ENCODE results near the gene OSBPL2.

DNA sequence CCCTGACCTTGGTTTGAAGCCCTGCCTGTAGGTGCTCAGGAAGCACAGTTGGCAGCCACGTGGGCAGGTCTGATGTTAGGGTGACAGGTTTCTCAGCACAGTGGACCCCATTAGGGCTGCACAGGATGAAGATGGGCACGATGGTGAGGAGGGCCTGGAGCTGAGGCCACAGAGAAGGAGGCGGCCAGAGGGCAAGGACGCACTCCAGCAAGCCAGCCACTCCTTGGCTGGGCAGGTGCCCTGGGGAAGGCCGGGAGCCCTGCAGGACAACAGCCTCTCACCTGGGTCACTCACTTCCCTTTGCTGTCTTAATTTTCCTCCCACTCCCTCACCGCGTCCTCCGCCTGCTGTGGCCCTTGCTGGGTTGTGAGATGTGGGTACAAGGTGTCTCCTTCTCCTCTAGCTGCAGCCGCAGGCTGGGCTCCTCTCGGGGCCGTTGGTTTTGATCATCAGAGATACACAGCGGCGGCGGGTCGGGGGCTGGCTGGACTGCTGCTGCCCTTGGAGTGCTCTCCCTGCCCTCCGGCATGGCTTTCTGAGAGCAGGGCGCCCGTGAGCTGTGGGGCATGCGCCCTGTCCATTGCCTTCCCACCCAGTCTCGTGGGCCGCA is 5.7 kb downstream of the OSBPL2 start:
- TF ChIP-seq POLR2A (IDR thresholded peaks at IDR 0.05; ENCODE audit: low read depth, low read length) (no peak), CTCF (IDR thresholded peaks at IDR 0.05; ENCODE audit: extremely low read depth in 1 of 2, insufficient read depth in 1 of 2, low read depth in 1 of 2, low read length in 2 of 2) (no peak)

Measured in endothelial cell of umbilical vein (primary cell).